H1 (cell line): ENCODE data around the gene DNMT3L. TPM values are rescaled to one million over a fixed set of nuclear protein-coding genes. Genes with fewer than 3 reads are reported as not detected.
"Not testable (repeated sequence)": the region's sequence is repeated elsewhere in the genome, so short reads cannot be mapped to it uniquely, and the experiment has no call there.

Source experiments
- CTCF ChIA-PET: fragments of 300-600 bp; sonication (Branson Sonifier 250); formaldehyde crosslinking; loops from one replicate; lab custom pipeline; 2021; ENCODE audit not compliant: partially characterized antibody; lab: Charles Lee
- POLR2A ChIA-PET: fragments of 300-600 bp; sonication (Branson Sonifier 250); formaldehyde crosslinking; loops from one replicate; lab custom pipeline; 2021; ENCODE audit warnings: inconsistent platforms; ENCODE audit not compliant: partially characterized antibody; lab: Charles Lee
- DNase-seq, 2 experiments: peaks; one replicate each; pipeline versions ENCODE4 v3.0.0 to v3.0.0-alpha.2; 2010 to 2022; ENCODE audit warnings: low spot score in 2 of 2, low read depth in 1 of 2, mixed read lengths in 1 of 2
- FAIRE-seq: peaks from 2 replicates; lab custom pipeline; 2011; peaks lifted over from hg19 to GRCh38; lab: Jason Lieb, UNC
- H2AFZ ChIP-seq: 2 replicates; pipeline ENCODE4 v1.8.1; 2012; ENCODE audit warnings: low read length, inconsistent platforms
- H2AK5ac ChIP-seq: 2 replicates; pipeline ENCODE4 v1.6.1; 2013; ENCODE audit warnings: low read depth, low read length
- H2BK120ac ChIP-seq: replicated peaks from 2 replicates; pipeline ENCODE3; 2013; ENCODE audit warnings: low read depth, low read length, inconsistent platforms
- H2BK12ac ChIP-seq: 2 replicates; pipeline ENCODE4 v1.6.1; 2013; ENCODE audit warnings: low read depth, low read length
- H2BK15ac ChIP-seq: 2 replicates; pipeline ENCODE4 v1.6.1; 2013; ENCODE audit warnings: low read length
- H2BK20ac ChIP-seq: 2 replicates; pipeline ENCODE4 v1.6.1; 2013; ENCODE audit warnings: low read length
- H2BK5ac ChIP-seq: 2 replicates; pipeline ENCODE4 v1.6.1; 2013; ENCODE audit warnings: low read depth, low read length
- H3K14ac ChIP-seq: 2 replicates; pipeline ENCODE4 v1.6.1; 2013; ENCODE audit warnings: inconsistent platforms; ENCODE audit not compliant: insufficient read length
- H3K18ac ChIP-seq: 2 replicates; pipeline ENCODE4 v1.6.1; 2013; ENCODE audit warnings: low read length; ENCODE audit errors: extremely low read depth
- H3K23ac ChIP-seq: 2 replicates; pipeline ENCODE4 v1.6.1; 2013; ENCODE audit warnings: inconsistent platforms; ENCODE audit not compliant: insufficient read length
- H3K23me2 ChIP-seq: 2 replicates; pipeline ENCODE4 v1.6.1; 2013; ENCODE audit warnings: low read depth, low read length
- H3K27ac ChIP-seq: 2 replicates; pipeline ENCODE4 v1.6.1; 2011; ENCODE audit warnings: low read depth, low read length, inconsistent platforms
- H3K27me3 ChIP-seq, 4 experiments: replicated peaks in 1 of 4; 1 replicate in 1 of 4; 2 replicates in 3 of 4; pipeline versions ENCODE4 v1.6.1 to v1.8.1; 2011 to 2013; ENCODE audit warnings: low read length in 3 of 4, mild to moderate bottlenecking in 3 of 4, inconsistent platforms in 2 of 4, mixed read lengths in 2 of 4, moderate library complexity in 1 of 4; ENCODE audit not compliant: control insufficient read depth in 3 of 4, insufficient read depth in 3 of 4; ENCODE audit errors: extremely low read depth in 1 of 4
- H3K36me3 ChIP-seq, 4 experiments: 2 replicates each; pipeline versions ENCODE4 v1.6.1 to v1.8.1; 2011 to 2013; ENCODE audit warnings: mild to moderate bottlenecking in 4 of 4, low read length in 3 of 4, moderate library complexity in 2 of 4, control low read depth in 1 of 4, inconsistent platforms in 1 of 4; ENCODE audit not compliant: insufficient read depth in 4 of 4, control insufficient read depth in 2 of 4
- H3K4ac ChIP-seq: replicated peaks from 2 replicates; pipeline ENCODE3; 2013; ENCODE audit warnings: low read length, low read depth, mixed read lengths, inconsistent platforms; ENCODE audit not compliant: insufficient read length
- H3K4me1 ChIP-seq, 4 experiments: replicated peaks in 1 of 4; 1 replicate in 1 of 4; 2 replicates in 3 of 4; pipeline versions ENCODE4 v1.6.1 to v1.8.1; 2011 to 2013; ENCODE audit warnings: low read length in 3 of 4, inconsistent platforms in 2 of 4, mixed read lengths in 1 of 4; ENCODE audit not compliant: insufficient read depth in 4 of 4, control insufficient read depth in 3 of 4
- H3K4me2 ChIP-seq, 2 experiments: 2 replicates each; pipeline versions ENCODE4 v1.6.1 to v1.8.1; 2011 to 2013; ENCODE audit warnings: low read depth in 2 of 2, low read length in 2 of 2, control low read depth in 1 of 2, inconsistent platforms in 1 of 2, mild to moderate bottlenecking in 1 of 2; ENCODE audit not compliant: insufficient read depth in 1 of 2
- H3K4me3 ChIP-seq, 4 experiments: fragments of 200-600, 300-600 bp in 1 of 4; sonication (generic), shearing (Covaris generic), sonication (Bioruptor Twin) in 1 of 4; 2 replicates each; pipeline versions ENCODE4 v1.5.1 to v1.8.1; 2011 to 2016; ENCODE audit warnings: low read length in 4 of 4, low read depth in 3 of 4, control low read depth in 2 of 4, inconsistent platforms in 2 of 4, mild to moderate bottlenecking in 2 of 4, mixed read lengths in 1 of 4, moderate library complexity in 1 of 4; ENCODE audit not compliant: insufficient read depth in 2 of 4; ENCODE audit errors: extremely low read depth in 1 of 4
- H3K56ac ChIP-seq: replicated peaks from 2 replicates; pipeline ENCODE3; 2013; ENCODE audit warnings: low read depth, mild to moderate bottlenecking, mixed read lengths, low read length, inconsistent platforms; ENCODE audit not compliant: insufficient read length
- H3K79me1 ChIP-seq: 2 replicates; pipeline ENCODE4 v1.6.1; 2013; ENCODE audit warnings: low read depth, low read length, control low read depth
- H3K79me2 ChIP-seq, 2 experiments: 2 replicates each; pipeline versions ENCODE4 v1.6.1 to v1.8.1; 2012 to 2013; ENCODE audit warnings: low read length in 2 of 2, mild to moderate bottlenecking in 2 of 2, inconsistent platforms in 1 of 2; ENCODE audit not compliant: insufficient read depth in 2 of 2, control insufficient read depth in 1 of 2
- H3K9ac ChIP-seq, 4 experiments: replicated peaks in 1 of 4; 1 replicate in 1 of 4; 2 replicates in 3 of 4; pipeline versions ENCODE4 v1.6.1 to v1.8.1; 2011 to 2013; ENCODE audit warnings: low read depth in 3 of 4, low read length in 3 of 4, control low read depth in 2 of 4, mild to moderate bottlenecking in 2 of 4, moderate library complexity in 2 of 4, inconsistent platforms in 1 of 4; ENCODE audit errors: extremely low read depth in 1 of 4
- H3K9me3 ChIP-seq, 2 experiments: 2 replicates each; pipeline versions ENCODE4 v1.6.1 to v1.8.1; 2012 to 2013; ENCODE audit warnings: mild to moderate bottlenecking in 2 of 2, moderate library complexity in 2 of 2, control low read depth in 1 of 2, inconsistent platforms in 1 of 2, low read depth in 1 of 2, low read length in 1 of 2, mixed read lengths in 1 of 2; ENCODE audit not compliant: insufficient read depth in 2 of 2
- H4K20me1 ChIP-seq, 2 experiments: replicated peaks in 1 of 2; 2 replicates each; pipeline versions ENCODE3 to v1.8.1; 2011 to 2013; ENCODE audit warnings: inconsistent platforms in 2 of 2, low read length in 2 of 2, mild to moderate bottlenecking in 1 of 2; ENCODE audit not compliant: insufficient read depth in 2 of 2, control insufficient read depth in 1 of 2
- H4K5ac ChIP-seq: 2 replicates; pipeline ENCODE4 v1.6.1; 2013; ENCODE audit warnings: low read length, low read depth, mixed read lengths, inconsistent platforms; ENCODE audit not compliant: insufficient read length
- H4K8ac ChIP-seq: 2 replicates; pipeline ENCODE4 v1.8.0; 2013; ENCODE audit warnings: mild to moderate bottlenecking, moderate library complexity, low read length, inconsistent platforms; ENCODE audit not compliant: insufficient read depth; ENCODE audit errors: extremely low read depth
- H4K91ac ChIP-seq: replicated peaks from 2 replicates; pipeline ENCODE3; 2013; ENCODE audit warnings: low read length, mixed read lengths, inconsistent platforms; ENCODE audit not compliant: insufficient read length
- WGBS, 2 experiments: shearing (Covaris generic) in 1 of 2; methylation state at CpG; one replicate each; pipeline versions ENCODE4 v1.1.6 to v1.1.7; 2013 to 2015; ENCODE audit warnings: low lambda C conversion rate in 2 of 2, mixed read lengths in 2 of 2, inconsistent platforms in 1 of 2, low coverage in 1 of 2, missing lambda C conversion rate in 1 of 2; ENCODE audit not compliant: insufficient replicate concordance in 2 of 2, insufficient coverage in 1 of 2, insufficient read length in 1 of 2; ENCODE audit errors: extremely low coverage in 1 of 2, missing lambda C conversion rate in 1 of 2; 5-methylcytosine and 5-hydroxymethylcytosine counted together
- polyA plus RNA-seq, 7 experiments: library from polyadenylated mRNA; depleted of rRNA in 3 of 7; stranded (reverse) in 5 of 7; unstranded in 2 of 7; fragments of >200 nt in 5 of 7; fragments of 200-250 nt in 2 of 7; gene quantifications; 1 replicate in 5 of 7; 2 replicates in 1 of 7; 4 replicates in 1 of 7; pipeline versions ENCODE4 v1.2.1 to v1.2.3, GENCODE V29; 2011 to 2013; ENCODE audit warnings: missing spikeins in 2 of 7, mixed read lengths in 2 of 7
- total RNA-seq: library from RNA; stranded (reverse); fragmentation: NEBNext Ultra II Directional; extraction: Animal tissue kit (Norgen Biotek cat#: 25700); gene quantifications from 2 replicates; pipeline ENCODE4 v1.2.1, GENCODE V29; 2021

Gene DNMT3L
- total and polyA plus RNA-seq, 2 of the 8 experiments (the other 6 are each of a cell fraction or from before 2014, with no cell fraction given) = 0.06 TPM; not detected in 1

DNA sequence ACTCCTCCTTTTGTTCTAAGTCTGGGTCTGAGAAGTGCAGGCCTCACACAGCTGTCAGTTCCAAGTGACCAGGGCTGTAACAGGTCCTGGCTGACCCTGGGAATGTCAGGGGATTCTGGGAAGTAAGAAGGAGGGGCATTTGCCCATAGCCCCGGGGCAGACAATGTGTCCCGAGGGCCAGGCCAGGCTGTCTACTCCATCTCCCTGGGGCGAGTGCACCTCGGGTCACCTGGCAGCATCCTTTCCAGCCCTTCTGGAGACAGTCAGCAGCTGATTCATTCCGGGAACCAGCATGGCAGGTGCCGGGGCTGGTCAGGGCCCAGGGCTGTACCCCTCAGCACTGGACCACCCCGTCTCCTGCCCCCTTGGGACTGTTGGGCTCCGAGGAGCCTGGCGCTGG, 34.1 kb downstream of the DNMT3L start:
- H3K56ac ChIP-seq, H3K27ac ChIP-seq, H4K8ac ChIP-seq, H3K9ac ChIP-seq, H4K91ac ChIP-seq, H3K27me3 ChIP-seq, H4K5ac ChIP-seq, H4K20me1 ChIP-seq, H2BK12ac ChIP-seq, H3K18ac ChIP-seq, H3K4me2 ChIP-seq, H3K9me3 ChIP-seq, CTCF ChIA-PET, DNase-seq, H2BK15ac ChIP-seq, H3K23ac ChIP-seq, H3K79me1 ChIP-seq, H2BK5ac ChIP-seq, H3K4me3 ChIP-seq, H2AFZ ChIP-seq, POLR2A ChIA-PET, H3K79me2 ChIP-seq, H2BK120ac ChIP-seq, H2BK20ac ChIP-seq, H3K4ac ChIP-seq, FAIRE-seq, H2AK5ac ChIP-seq, H3K23me2 ChIP-seq, H3K14ac ChIP-seq, H3K4me1 ChIP-seq, H3K36me3 ChIP-seq: not testable (repeated sequence)
- WGBS, 2 experiments = 80% methylated on average over 1 of the region's 9 CpGs; no CpG with 5 or more reads in 1 of the 2 experiments

DNA sequence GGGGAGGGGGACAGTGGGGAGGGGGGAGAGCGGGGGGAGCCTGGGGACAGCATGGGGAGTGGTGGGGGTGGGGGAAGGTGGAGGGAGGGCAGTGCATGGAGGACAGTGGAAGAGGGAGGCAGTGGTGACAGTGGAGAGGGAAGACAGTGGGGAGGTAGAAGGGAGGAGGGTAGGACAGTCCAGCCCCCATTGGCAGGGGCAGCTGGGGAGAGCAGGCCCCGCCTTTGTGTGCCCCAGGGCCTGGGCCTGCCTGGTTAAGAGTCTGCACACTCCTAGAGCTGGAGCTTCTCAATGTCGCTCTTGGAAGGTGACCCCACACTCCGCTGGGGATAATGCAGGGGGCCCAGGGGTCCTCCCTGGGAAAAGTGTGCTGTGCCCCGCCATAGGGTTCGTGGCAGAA, 36.1 kb downstream of the DNMT3L start:
- FAIRE-seq, POLR2A ChIA-PET, DNase-seq, H3K27me3 ChIP-seq, H3K23me2 ChIP-seq, H4K91ac ChIP-seq, H3K4ac ChIP-seq, H2AK5ac ChIP-seq, H2AFZ ChIP-seq, H3K56ac ChIP-seq, H3K14ac ChIP-seq, H3K27ac ChIP-seq, H3K79me1 ChIP-seq, H2BK15ac ChIP-seq, H2BK120ac ChIP-seq, H2BK5ac ChIP-seq, H3K79me2 ChIP-seq, H3K4me2 ChIP-seq, H4K8ac ChIP-seq, H3K4me3 ChIP-seq, H2BK12ac ChIP-seq, H3K23ac ChIP-seq, H3K36me3 ChIP-seq, H2BK20ac ChIP-seq, H4K5ac ChIP-seq, H3K9me3 ChIP-seq, H3K9ac ChIP-seq, H3K4me1 ChIP-seq, H4K20me1 ChIP-seq, H3K18ac ChIP-seq, CTCF ChIA-PET: not testable (repeated sequence)
- WGBS, 2 experiments = no CpG with 5 or more reads among the region's 6 CpGs
